ENCODE measurements around the gene KCTD19. TPM values are rescaled to one million over a fixed set of nuclear protein-coding genes. Genes with fewer than 3 reads are reported as not detected.

The KCTD19 gene
- total and polyA plus RNA-seq, 7 donors = 0.03 TPM; not detected in 6

GRCh38 chr16:67327743-67328142, 1.2 kb upstream of the KCTD19 start:
- DNase-seq (no peak), ATAC-seq (no peak)
- Histone ChIP-seq H3K4me1 (no peaks in the 10 kb centered on the region), H3K36me3 (ENCODE audit: insufficient read depth in 1 of 2, low read depth in 1 of 2) (no peaks in the 10 kb centered on the region), H3K9me3 (no peaks in the 10 kb centered on the region), H3K27ac (no peak overlapping the region), H3K4me3 (no peak overlapping the region), H3K27me3 (ENCODE audit: insufficient read depth in 3 of 3, low read length in 2 of 3) (peaks cover 0 to 33% (median 5%) of the 10 kb centered on the region in 3 donors)
- TF ChIP-seq CTCF (IDR thresholded peaks at IDR 0.05) = no peak
- 53 to 64% (median 60%) methylated on average over 3 of the region's 3 CpGs for WGBS, 3 donors
- intact Hi-C loops (cut with DNase I) = no loop called here

GRCh38 chr16:67326115-67326471, 448 bp downstream of the KCTD19 start:
- DNase-seq (no peak), ATAC-seq (no peak)
- H3K36me3 ChIP-seq (ENCODE audit: insufficient read depth in 1 of 2, low read depth in 1 of 2) = no peaks in the 10 kb centered on the region
- no peaks in the 10 kb centered on the region for H3K9me3 ChIP-seq
- H3K27ac ChIP-seq = no peak overlapping the region
- peaks cover 0 to 46% (median 5%) of the 10 kb centered on the region in 3 donors for H3K27me3 ChIP-seq (ENCODE audit: insufficient read depth in 3 of 3, low read length in 2 of 3)
- TF ChIP-seq CTCF (IDR thresholded peaks at IDR 0.05) = no peak
- no peaks in the 10 kb centered on the region for H3K4me1 ChIP-seq
- H3K4me3 ChIP-seq = peak overlapping the region; percentile 58
- intact Hi-C loops (cut with DNase I) = no loop called here
- WGBS, 3 donors = 30 to 36% (median 30%) methylated on average over 11 of the region's 11 CpGs

- no peaks in the 10 kb centered on the region for H3K9me3 ChIP-seq
- no peak for ATAC-seq
- TF ChIP-seq CTCF (IDR thresholded peaks at IDR 0.05) = no peak
- no peaks in the 10 kb centered on the region for H3K4me1 ChIP-seq
- H3K27me3 ChIP-seq (ENCODE audit: insufficient read depth in 3 of 3, low read length in 2 of 3) = peaks cover 0 to 32% (median 3%) of the 10 kb centered on the region in 3 donors
- H3K27ac ChIP-seq = no peak overlapping the region
- no peak for DNase-seq
- intact Hi-C loops (cut with DNase I) = no loop called here
- no peaks in the 10 kb centered on the region for H3K36me3 ChIP-seq (ENCODE audit: insufficient read depth in 1 of 2, low read depth in 1 of 2)
- H3K4me3 ChIP-seq = no peak overlapping the region
These were observed 8.7 kb downstream of the KCTD19 start for GRCh38 chr16:67317853-67318252.

- no peak for TF ChIP-seq CTCF (IDR thresholded peaks at IDR 0.05)
- no peak for DNase-seq
- intact Hi-C loops (cut with DNase I) = no loop called here
- H3K4me1 ChIP-seq = no peaks in the 10 kb centered on the region
- no peaks in the 10 kb centered on the region for H3K36me3 ChIP-seq (ENCODE audit: insufficient read depth in 1 of 2, low read depth in 1 of 2)
- no peaks in the 10 kb centered on the region for H3K27me3 ChIP-seq (ENCODE audit: insufficient read depth in 3 of 3, low read length in 2 of 3)
- no peaks in the 10 kb centered on the region for H3K9me3 ChIP-seq
- no peak overlapping the region for H3K4me3 ChIP-seq
- no peak overlapping the region for H3K27ac ChIP-seq
- ATAC-seq = no peak
These were observed 13.8 kb downstream of the KCTD19 start for GRCh38 chr16:67312719-67313118.

All from psoas muscle (tissue), 8 donors.